NCI-H526 treated with DMSO at 0.1 percent for 48 hours (cell line): ENCODE results near the gene OVOL2.
"Not testable (repeated sequence)": the region's sequence is repeated elsewhere in the genome, so short reads cannot be mapped to it uniquely, and the experiment has no call there.

Experiments used
- DNase-seq: peaks from one replicate; lab custom pipeline; 2025; lab: John Stamatoyannopoulos, UW

OVOL2 gene

GRCh38 chr20:18057994-18058349 is 256 bp upstream of the OVOL2 start:
- DNase-seq, result no peak

GRCh38 chr20:18056174-18057100 is 1.3 kb downstream of the OVOL2 start:
- peak; percentile 67 for DNase-seq

- DNase-seq, result peak; percentile 57
These were observed 2.5 kb downstream of the OVOL2 start for GRCh38 chr20:18055261-18055660.

GRCh38 chr20:18052856-18053255 is 4.9 kb downstream of the OVOL2 start:
- peak; percentile 84 for DNase-seq

GRCh38 chr20:18050628-18051027 is 7.1 kb downstream of the OVOL2 start:
- DNase-seq, result no peak

- DNase-seq, result no peak
These were observed 9.5 kb downstream of the OVOL2 start for GRCh38 chr20:18048176-18048575.

GRCh38 chr20:18046535-18046934 is 11.2 kb downstream of the OVOL2 start:
- DNase-seq, result no peak

- no peak for DNase-seq
These were observed 15.5 kb downstream of the OVOL2 start for GRCh38 chr20:18042229-18042628.

GRCh38 chr20:18041462-18041861 is 16.3 kb downstream of the OVOL2 start:
- DNase-seq, result no peak

GRCh38 chr20:18039063-18039462 is 18.7 kb downstream of the OVOL2 start:
- no peak for DNase-seq

GRCh38 chr20:18034039-18034438 is 23.7 kb downstream of the OVOL2 start:
- no peak for DNase-seq

GRCh38 chr20:18032977-18033892 is 24.5 kb downstream of the OVOL2 start:
- DNase-seq, result peak; percentile 67

GRCh38 chr20:18031888-18032509 is 25.7 kb downstream of the OVOL2 start:
- no peak for DNase-seq

GRCh38 chr20:18031050-18031449 is 26.7 kb downstream of the OVOL2 start:
- no peak for DNase-seq

- no peak for DNase-seq
These were observed 27.7 kb downstream of the OVOL2 start for GRCh38 chr20:18030020-18030419.

GRCh38 chr20:18027011-18027410 is 30.7 kb downstream of the OVOL2 start:
- not testable (repeated sequence) for DNase-seq

GRCh38 chr20:18024606-18025127 is 33.0 kb downstream of the OVOL2 start:
- no peak for DNase-seq

- no peak for DNase-seq
These were observed 36.8 kb downstream of the OVOL2 start for GRCh38 chr20:18020931-18021330.

- no peak for DNase-seq
These were observed 38.6 kb downstream of the OVOL2 start for GRCh38 chr20:18019068-18019467.

GRCh38 chr20:18018100-18018499 is 39.6 kb downstream of the OVOL2 start:
- no peak for DNase-seq

GRCh38 chr20:18016772-18017171 is 40.9 kb downstream of the OVOL2 start:
- DNase-seq, result no peak

- DNase-seq, result no peak
These were observed 43.3 kb downstream of the OVOL2 start for GRCh38 chr20:18014411-18014810.
